ENCODE measurements around the gene MTCL1. TPM values are rescaled to one million over a fixed set of nuclear protein-coding genes. Genes with fewer than 3 reads are reported as not detected.

The MTCL1 gene
- total and polyA plus RNA-seq, 2 donors: 11.0 to 15.9 TPM

GRCh38 chr18:8765783-8766463 lies 60.6 kb downstream of the MTCL1 start:
- Histone ChIP-seq H3K4me1 (ENCODE audit: control insufficient read depth in 2 of 2, insufficient read depth in 2 of 2, low read length in 2 of 2) (peaks cover 10 to 16% of the 10 kb centered on the region in 2 donors), H3K27ac (ENCODE audit: low read depth in 1 of 2, low read length in 1 of 2) (no peak overlapping the region), H3K4me3 (ENCODE audit: low read length in 2 of 2) (no peak overlapping the region), H3K36me3 (ENCODE audit: control insufficient read depth in 2 of 2, insufficient read depth in 2 of 2, low read length in 1 of 2) (peaks cover 0 to 4% of the 10 kb centered on the region in 2 donors), H3K27me3 (ENCODE audit: control insufficient read depth in 2 of 2, insufficient read depth in 1 of 2, low read length in 1 of 2) (no peaks in the 10 kb centered on the region), H3K9me3 (ENCODE audit: control insufficient read depth in 2 of 2, insufficient read depth in 1 of 2, low read length in 1 of 2) (peaks cover 3 to 7% of the 10 kb centered on the region in 2 donors)
- no peak for DNase-seq (ENCODE audit: low read depth in 6 of 9, low spot score in 9 of 9)
- WGBS: 85% methylated on average over 11 of the region's 11 CpGs

DNA sequence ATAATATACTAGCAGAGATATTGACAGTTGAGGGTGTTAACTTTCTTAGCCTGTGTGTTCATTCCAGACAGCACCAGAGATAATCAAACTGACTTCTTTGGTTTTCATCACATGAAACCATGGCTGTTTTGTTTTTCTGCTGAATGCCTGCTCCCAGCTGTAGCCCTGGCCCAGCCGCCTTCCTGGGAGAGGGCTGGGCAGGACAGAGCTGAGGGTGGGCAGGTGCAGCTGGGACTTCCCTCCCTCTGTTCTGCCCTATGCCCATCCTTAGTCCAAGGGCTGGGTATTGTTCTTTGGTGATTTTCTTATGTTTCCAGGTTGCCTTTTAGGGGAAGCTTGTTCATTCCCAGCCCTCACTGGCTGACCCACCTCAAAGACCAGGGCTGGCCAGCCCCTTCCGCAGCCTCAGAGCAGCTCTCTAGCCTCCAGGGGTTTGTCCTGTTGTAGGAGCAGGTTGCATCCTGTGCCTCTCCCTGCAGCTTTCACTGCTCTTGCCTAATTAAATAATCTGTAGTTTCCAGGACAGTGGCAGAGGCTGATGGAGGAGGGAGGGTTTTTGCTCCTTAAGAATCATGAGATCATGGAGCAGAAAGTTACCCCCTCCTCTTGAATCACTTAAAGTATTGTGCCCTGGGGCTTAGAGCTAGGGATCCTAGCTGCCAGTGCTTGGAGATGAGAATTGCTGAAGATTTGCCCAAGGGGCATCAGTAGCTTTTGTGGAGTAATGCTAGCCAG lies 61.4 kb downstream of the MTCL1 start:
- WGBS: 97% methylated on average over 2 of the region's 2 CpGs
- DNase-seq (ENCODE audit: low read depth in 6 of 9, low spot score in 9 of 9): no peak
- Histone ChIP-seq H3K27ac (ENCODE audit: low read depth in 1 of 2, low read length in 1 of 2) (no peak overlapping the region), H3K27me3 (ENCODE audit: control insufficient read depth in 2 of 2, insufficient read depth in 1 of 2, low read length in 1 of 2) (no peaks in the 10 kb centered on the region), H3K36me3 (ENCODE audit: control insufficient read depth in 2 of 2, insufficient read depth in 2 of 2, low read length in 1 of 2) (peaks cover 0 to 4% of the 10 kb centered on the region in 2 donors), H3K9me3 (ENCODE audit: control insufficient read depth in 2 of 2, insufficient read depth in 1 of 2, low read length in 1 of 2) (peaks cover 3 to 7% of the 10 kb centered on the region in 2 donors), H3K4me1 (ENCODE audit: control insufficient read depth in 2 of 2, insufficient read depth in 2 of 2, low read length in 2 of 2) (peaks cover 10 to 16% of the 10 kb centered on the region in 2 donors), H3K4me3 (ENCODE audit: low read length in 2 of 2) (no peak overlapping the region)

GRCh38 chr18:8767340-8767739 lies 62.0 kb downstream of the MTCL1 start:
- Histone ChIP-seq H3K27me3 (ENCODE audit: control insufficient read depth in 2 of 2, insufficient read depth in 1 of 2, low read length in 1 of 2) (no peaks in the 10 kb centered on the region), H3K36me3 (ENCODE audit: control insufficient read depth in 2 of 2, insufficient read depth in 2 of 2, low read length in 1 of 2) (peaks cover 0 to under 1% of the 10 kb centered on the region in 2 donors), H3K4me3 (ENCODE audit: low read length in 2 of 2) (no peak overlapping the region), H3K4me1 (ENCODE audit: control insufficient read depth in 2 of 2, insufficient read depth in 2 of 2, low read length in 2 of 2) (peaks cover 10 to 16% of the 10 kb centered on the region in 2 donors), H3K9me3 (ENCODE audit: control insufficient read depth in 2 of 2, insufficient read depth in 1 of 2, low read length in 1 of 2) (peaks cover 2 to 3% of the 10 kb centered on the region in 2 donors), H3K27ac (ENCODE audit: low read depth in 1 of 2, low read length in 1 of 2) (no peak overlapping the region)
- no peak for DNase-seq (ENCODE audit: low read depth in 6 of 9, low spot score in 9 of 9)
- 98% methylated on average over 4 of the region's 4 CpGs for WGBS

- H3K27me3 ChIP-seq (ENCODE audit: control insufficient read depth in 2 of 2, insufficient read depth in 1 of 2, low read length in 1 of 2): no peaks in the 10 kb centered on the region
- H3K36me3 ChIP-seq (ENCODE audit: control insufficient read depth in 2 of 2, insufficient read depth in 2 of 2, low read length in 1 of 2): no peaks in the 10 kb centered on the region
- H3K4me1 ChIP-seq (ENCODE audit: control insufficient read depth in 2 of 2, insufficient read depth in 2 of 2, low read length in 2 of 2): peaks cover 10 to 16% of the 10 kb centered on the region in 2 donors
- no peak for DNase-seq (ENCODE audit: low read depth in 6 of 9, low spot score in 9 of 9)
- H3K27ac ChIP-seq (ENCODE audit: low read depth in 1 of 2, low read length in 1 of 2): no peak overlapping the region
- WGBS: 96% methylated on average over 3 of the region's 3 CpGs
- no peaks in the 10 kb centered on the region for H3K9me3 ChIP-seq (ENCODE audit: control insufficient read depth in 2 of 2, insufficient read depth in 1 of 2, low read length in 1 of 2)
- no peak overlapping the region for H3K4me3 ChIP-seq (ENCODE audit: low read length in 2 of 2)
Observed at GRCh38 chr18:8769509-8770095, 64.2 kb downstream of the MTCL1 start.

- no peak overlapping the region for H3K27ac ChIP-seq (ENCODE audit: low read depth in 1 of 2, low read length in 1 of 2)
- DNase-seq (ENCODE audit: low read depth in 6 of 9, low spot score in 9 of 9): no peak
- no peaks in the 10 kb centered on the region for H3K27me3 ChIP-seq (ENCODE audit: control insufficient read depth in 2 of 2, insufficient read depth in 1 of 2, low read length in 1 of 2)
- WGBS: 97% methylated on average over 1 of the region's 1 CpG
- no peaks in the 10 kb centered on the region for H3K36me3 ChIP-seq (ENCODE audit: control insufficient read depth in 2 of 2, insufficient read depth in 2 of 2, low read length in 1 of 2)
- no peak overlapping the region for H3K4me3 ChIP-seq (ENCODE audit: low read length in 2 of 2)
- no peaks in the 10 kb centered on the region for H3K9me3 ChIP-seq (ENCODE audit: control insufficient read depth in 2 of 2, insufficient read depth in 1 of 2, low read length in 1 of 2)
- peaks cover 9 to 15% of the 10 kb centered on the region in 2 donors for H3K4me1 ChIP-seq (ENCODE audit: control insufficient read depth in 2 of 2, insufficient read depth in 2 of 2, low read length in 2 of 2)
Observed at GRCh38 chr18:8770657-8771056, 65.3 kb downstream of the MTCL1 start.

DNA sequence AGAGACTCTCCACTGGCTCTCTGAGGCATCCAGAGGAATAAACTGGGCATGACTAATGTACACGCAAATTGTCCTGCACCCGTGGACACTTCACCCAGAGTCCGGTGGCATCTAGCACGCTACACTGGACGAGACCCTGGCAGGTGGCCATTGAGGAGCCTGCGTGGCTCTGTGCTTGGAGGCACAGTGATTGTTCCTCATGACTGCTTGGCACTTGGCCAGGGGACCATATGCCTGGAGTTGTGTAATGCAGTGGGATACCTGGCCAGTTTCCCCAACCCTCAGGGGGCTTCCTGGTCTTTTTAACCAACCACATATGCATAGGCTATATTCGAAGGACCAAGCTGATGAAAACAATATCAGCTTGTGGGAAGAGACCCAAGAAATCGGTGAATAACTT lies 66.6 kb downstream of the MTCL1 start:
- no peak overlapping the region for H3K4me3 ChIP-seq (ENCODE audit: low read length in 2 of 2)
- no peaks in the 10 kb centered on the region for H3K27me3 ChIP-seq (ENCODE audit: control insufficient read depth in 2 of 2, insufficient read depth in 1 of 2, low read length in 1 of 2)
- DNase-seq (ENCODE audit: low read depth in 6 of 9, low spot score in 9 of 9): no peak
- no peaks in the 10 kb centered on the region for H3K36me3 ChIP-seq (ENCODE audit: control insufficient read depth in 2 of 2, insufficient read depth in 2 of 2, low read length in 1 of 2)
- no peak overlapping the region for H3K27ac ChIP-seq (ENCODE audit: low read depth in 1 of 2, low read length in 1 of 2)
- peaks cover 7 to 8% of the 10 kb centered on the region in 2 donors for H3K4me1 ChIP-seq (ENCODE audit: control insufficient read depth in 2 of 2, insufficient read depth in 2 of 2, low read length in 2 of 2)
- 93% methylated on average over 8 of the region's 8 CpGs for WGBS
- H3K9me3 ChIP-seq (ENCODE audit: control insufficient read depth in 2 of 2, insufficient read depth in 1 of 2, low read length in 1 of 2): no peaks in the 10 kb centered on the region

GRCh38 chr18:8773980-8774379 lies 68.6 kb downstream of the MTCL1 start:
- Histone ChIP-seq H3K27ac (ENCODE audit: low read depth in 1 of 2, low read length in 1 of 2) (no peak overlapping the region), H3K27me3 (ENCODE audit: control insufficient read depth in 2 of 2, insufficient read depth in 1 of 2, low read length in 1 of 2) (no peaks in the 10 kb centered on the region), H3K4me3 (ENCODE audit: low read length in 2 of 2) (no peak overlapping the region), H3K4me1 (ENCODE audit: control insufficient read depth in 2 of 2, insufficient read depth in 2 of 2, low read length in 2 of 2) (peaks cover 7 to 8% of the 10 kb centered on the region in 2 donors), H3K9me3 (ENCODE audit: control insufficient read depth in 2 of 2, insufficient read depth in 1 of 2, low read length in 1 of 2) (no peaks in the 10 kb centered on the region), H3K36me3 (ENCODE audit: control insufficient read depth in 2 of 2, insufficient read depth in 2 of 2, low read length in 1 of 2) (no peaks in the 10 kb centered on the region)
- DNase-seq (ENCODE audit: low read depth in 6 of 9, low spot score in 9 of 9): no peak
- 97% methylated on average over 5 of the region's 5 CpGs for WGBS

GRCh38 chr18:8776013-8776943 lies 70.9 kb downstream of the MTCL1 start:
- Histone ChIP-seq H3K4me1 (ENCODE audit: control insufficient read depth in 2 of 2, insufficient read depth in 2 of 2, low read length in 2 of 2) (peaks cover 7 to 8% of the 10 kb centered on the region in 2 donors), H3K36me3 (ENCODE audit: control insufficient read depth in 2 of 2, insufficient read depth in 2 of 2, low read length in 1 of 2) (no peaks in the 10 kb centered on the region), H3K4me3 (ENCODE audit: low read length in 2 of 2) (no peak overlapping the region), H3K9me3 (ENCODE audit: control insufficient read depth in 2 of 2, insufficient read depth in 1 of 2, low read length in 1 of 2) (no peaks in the 10 kb centered on the region), H3K27me3 (ENCODE audit: control insufficient read depth in 2 of 2, insufficient read depth in 1 of 2, low read length in 1 of 2) (no peaks in the 10 kb centered on the region), H3K27ac (ENCODE audit: low read depth in 1 of 2, low read length in 1 of 2) (no peak overlapping the region)
- no peak for DNase-seq (ENCODE audit: low read depth in 6 of 9, low spot score in 9 of 9)
- WGBS: 93% methylated on average over 10 of the region's 10 CpGs

Data from thymus (tissue), 11 donors.